ENCODE data around the gene CCDC33. TPM values are rescaled to one million over a fixed set of nuclear protein-coding genes. Genes with fewer than 3 reads are reported as not detected.

The CCDC33 gene
- total RNA-seq, 1 experiment from 2014 or later: not detected

GRCh38 chr15:74378848-74379247 is 142.7 kb downstream of the CCDC33 start:
- no peak for DNase-seq (ENCODE audit: low read depth)

DNA sequence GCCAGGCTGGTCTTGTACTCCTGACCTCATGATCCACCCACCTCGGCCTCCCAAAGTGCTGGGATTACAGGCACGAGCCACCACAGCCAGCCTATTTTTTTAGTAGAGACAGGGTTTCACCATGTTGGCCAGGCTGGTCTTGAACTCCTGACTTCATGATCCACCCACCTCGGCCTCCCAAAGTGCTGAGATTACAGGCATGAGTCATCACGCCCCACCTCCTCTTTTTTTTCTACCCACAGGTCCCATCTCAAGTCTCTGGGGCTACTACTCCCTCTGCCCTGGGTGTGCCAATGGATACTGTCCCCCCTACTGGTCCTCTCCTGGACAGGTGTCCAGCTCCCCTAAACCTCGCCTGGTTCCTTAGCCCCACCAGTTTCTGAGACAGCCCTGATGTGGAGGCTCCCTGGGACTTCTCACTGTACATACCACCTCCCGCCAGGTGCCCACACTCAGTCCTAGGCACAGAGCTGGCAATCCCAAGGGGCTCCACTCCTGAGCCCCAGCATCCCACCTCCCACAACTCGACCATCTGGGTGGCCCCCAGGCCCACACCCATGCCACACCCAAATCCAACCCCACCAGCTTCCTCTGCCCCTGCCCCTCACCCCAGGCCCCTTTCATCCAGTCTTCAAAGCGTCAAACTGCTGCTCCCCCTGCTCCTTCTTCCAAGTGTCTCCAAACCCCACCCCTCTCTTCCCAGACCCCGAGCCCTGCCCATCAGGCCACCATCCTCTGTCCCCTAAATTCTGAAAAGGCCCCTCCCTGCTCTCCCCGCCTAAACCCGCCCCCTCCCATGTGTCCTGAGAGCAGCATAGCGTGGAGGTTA is 144.4 kb downstream of the CCDC33 start:
- no peak for DNase-seq (ENCODE audit: low read depth)

DNA sequence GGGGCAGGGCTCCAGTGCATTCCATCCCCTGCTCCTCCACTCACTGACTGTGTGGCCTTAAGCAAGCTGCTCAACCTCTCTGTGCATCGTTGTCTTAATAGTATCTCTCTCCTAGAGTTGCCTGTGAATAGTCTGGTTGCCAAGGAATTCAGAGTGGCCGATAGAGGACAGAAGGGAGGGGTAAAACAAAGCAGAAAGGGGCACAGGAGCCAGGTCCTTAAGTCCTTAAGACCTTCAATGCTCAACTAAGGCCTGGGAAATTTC is 145.0 kb downstream of the CCDC33 start:
- no peak for DNase-seq (ENCODE audit: low read depth)

DNA sequence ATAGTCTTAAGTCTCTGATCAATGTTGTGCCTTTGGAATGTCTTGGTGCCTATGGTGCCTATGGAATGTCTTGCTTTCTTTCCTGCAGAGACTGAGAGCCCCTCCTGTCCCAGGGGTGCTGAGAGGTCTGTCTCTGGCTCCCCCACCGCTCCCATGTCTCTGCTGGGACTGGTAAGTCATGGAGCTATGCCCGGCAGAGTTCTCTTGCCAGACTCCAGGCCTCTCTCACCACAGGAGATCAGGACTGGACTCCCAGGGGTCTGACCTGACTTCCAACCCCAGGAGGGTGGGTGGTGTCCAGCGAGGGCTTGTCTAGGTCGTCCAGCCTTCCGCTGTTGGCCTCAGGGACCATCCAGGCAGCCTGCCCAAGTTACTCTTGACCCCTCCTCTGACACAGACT is 145.4 kb downstream of the CCDC33 start:
- DNase-seq (ENCODE audit: low read depth): no peak

GRCh38 chr15:74382004-74382816 is 146.1 kb downstream of the CCDC33 start:
- DNase-seq (ENCODE audit: low read depth): peak; percentile 88

DNA sequence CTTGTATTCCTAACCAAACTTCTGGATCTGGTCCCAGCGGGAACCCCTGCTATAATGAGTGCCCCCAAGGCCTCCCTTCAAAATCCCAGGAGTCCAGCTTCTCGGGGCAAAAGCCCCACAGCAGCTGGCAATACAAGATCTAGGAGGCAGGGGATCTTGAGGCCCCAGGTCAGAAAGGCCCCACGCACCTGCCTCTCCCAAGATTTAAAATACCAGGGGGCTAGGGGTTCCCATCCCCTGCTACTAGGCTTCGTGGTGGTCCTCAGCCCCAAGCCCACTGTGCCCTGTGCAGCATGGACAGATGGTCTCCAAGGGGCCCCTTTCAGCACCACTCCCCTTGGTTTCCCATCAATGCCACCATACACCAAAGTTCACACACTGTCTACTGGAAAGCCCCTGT is 147.2 kb downstream of the CCDC33 start:
- DNase-seq (ENCODE audit: low read depth): no peak

- peak; percentile 84 for DNase-seq (ENCODE audit: low read depth)
Measured at GRCh38 chr15:74383695-74384565, 147.8 kb downstream of the CCDC33 start.

DNA sequence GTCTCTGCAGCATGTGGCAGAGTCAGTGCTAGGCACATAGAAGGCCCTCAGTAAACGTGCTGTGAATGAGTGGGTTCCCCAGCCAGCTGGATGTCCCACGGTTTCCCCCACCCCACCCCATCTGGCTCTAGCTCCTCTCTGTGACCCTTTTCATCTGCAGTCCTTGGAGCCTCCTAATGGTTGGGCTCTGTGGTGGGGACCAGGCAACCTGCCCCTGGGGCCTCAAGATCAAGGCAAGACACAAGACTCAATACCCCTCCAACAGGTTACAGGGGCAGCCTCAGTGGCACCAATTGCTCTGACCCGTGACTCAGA is 148.4 kb downstream of the CCDC33 start:
- DNase-seq (ENCODE audit: low read depth): no peak

DNA sequence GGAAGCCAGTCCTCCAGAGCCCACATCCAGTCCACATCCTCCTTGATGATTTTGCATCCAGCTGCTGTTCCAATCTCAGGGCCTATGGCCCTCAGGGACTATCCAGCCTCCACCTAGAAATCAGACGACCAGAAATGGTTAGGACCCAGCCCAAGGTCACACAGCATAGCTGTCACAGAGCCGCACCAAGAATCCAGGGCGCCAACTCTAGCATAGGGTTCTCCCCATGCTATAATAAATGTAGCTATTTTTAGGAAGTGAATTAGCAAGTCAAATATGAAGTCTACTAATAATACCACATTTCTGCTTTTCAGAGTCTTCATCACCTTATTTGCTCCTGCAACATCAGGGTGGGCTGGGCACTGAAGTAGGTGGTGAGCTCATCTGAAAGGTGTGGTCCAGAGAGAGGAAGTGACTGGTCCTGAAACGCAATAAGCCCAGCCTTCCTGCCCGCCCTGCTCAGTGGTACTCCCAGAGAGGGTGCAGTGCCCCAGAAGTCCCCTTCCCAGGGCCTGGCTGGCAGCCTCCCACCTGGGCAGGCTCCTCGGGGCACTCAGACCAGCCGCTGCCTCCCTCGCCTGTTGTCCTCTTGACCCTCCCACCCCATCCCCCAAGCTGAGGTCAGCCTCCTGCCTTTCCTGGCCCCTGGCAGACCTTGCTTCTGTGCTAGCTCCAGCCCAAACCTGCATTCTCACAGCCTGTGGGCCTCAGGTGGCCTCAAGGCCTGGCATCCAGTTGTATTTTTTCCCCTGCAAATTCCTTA is 148.9 kb downstream of the CCDC33 start:
- DNase-seq (ENCODE audit: low read depth): peak; percentile 92

DNA sequence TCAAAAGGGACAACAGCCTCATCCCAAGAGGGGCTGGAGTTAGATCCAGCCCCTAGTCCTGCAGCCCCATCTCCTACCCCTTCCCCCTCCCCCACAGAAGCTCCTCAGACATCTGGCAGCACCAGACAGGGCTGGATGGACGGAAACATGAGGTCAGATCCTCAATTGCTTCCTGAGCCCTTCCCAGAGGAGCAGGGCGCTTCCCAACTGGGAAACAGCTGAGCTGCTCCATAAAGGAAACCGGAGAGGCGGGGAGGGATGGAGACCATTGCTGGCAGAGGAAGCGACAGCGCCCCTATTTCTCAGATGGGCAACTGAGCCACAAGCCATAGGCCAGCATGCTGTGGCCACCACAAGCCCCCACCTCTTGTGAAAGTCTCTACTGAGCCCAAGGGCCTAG is 149.6 kb downstream of the CCDC33 start:
- DNase-seq (ENCODE audit: low read depth): peak; percentile 40

Other genes with a start within 250 kb of the CCDC33 start
- 27.5 and 28.3 TPM in 2 replicates for gene STOML1, start 244.0 kb upstream of the CCDC33 start, total RNA-seq (2014; rRNA removed; shearing (Covaris generic))
- 31.9 and 39.2 TPM in 2 replicates for gene PML, start 241.6 kb upstream of the CCDC33 start, total RNA-seq (2014; rRNA removed; shearing (Covaris generic))
- gene GOLGA6A, start 153.8 kb upstream of the CCDC33 start, total RNA-seq (2014; rRNA removed; shearing (Covaris generic)): not detected in 2 replicates
- gene ISLR2, start 105.7 kb upstream of the CCDC33 start, total RNA-seq (2014; rRNA removed; shearing (Covaris generic)): not detected in 2 replicates
- gene ISLR, start 62.6 kb upstream of the CCDC33 start, total RNA-seq (2014; rRNA removed; shearing (Covaris generic)): 0.05 TPM in 1 of 2 replicates, not detected in the other
- 0.10 TPM in 1 of 2 replicates, not detected in the other for gene STRA6, start 33.5 kb upstream of the CCDC33 start, total RNA-seq (2014; rRNA removed; shearing (Covaris generic))
- gene CYP11A1, start 131.3 kb downstream of the CCDC33 start, total RNA-seq (2014; rRNA removed; shearing (Covaris generic)): 0.80 and 0.87 TPM in 2 replicates
- gene SEMA7A, start 197.6 kb downstream of the CCDC33 start, total RNA-seq (2014; rRNA removed; shearing (Covaris generic)): 197 and 212 TPM in 2 replicates
- gene UBL7, start 224.8 kb downstream of the CCDC33 start, total RNA-seq (2014; rRNA removed; shearing (Covaris generic)): 160 and 187 TPM in 2 replicates